B cell (primary cell): ENCODE data around the gene DDAH2.

Experiments used
- EZH2 ChIP-seq: IDR thresholded peaks from 2 replicates; pipeline ENCODE4 v1.6.1; 2012; ENCODE audit warnings: borderline replicate concordance, low read depth, mild to moderate bottlenecking, moderate library complexity, low read length; ENCODE audit not compliant: insufficient read depth, poor library complexity, severe bottlenecking
- TF ChIP-seq, protein P1 (sequence below): fragments of 200-600 bp; IDR thresholded peaks from one replicate; pipeline ENCODE4 v1.8.0; 2022; ENCODE audit warnings: antibody characterized with exemption, mild to moderate bottlenecking

DNA sequence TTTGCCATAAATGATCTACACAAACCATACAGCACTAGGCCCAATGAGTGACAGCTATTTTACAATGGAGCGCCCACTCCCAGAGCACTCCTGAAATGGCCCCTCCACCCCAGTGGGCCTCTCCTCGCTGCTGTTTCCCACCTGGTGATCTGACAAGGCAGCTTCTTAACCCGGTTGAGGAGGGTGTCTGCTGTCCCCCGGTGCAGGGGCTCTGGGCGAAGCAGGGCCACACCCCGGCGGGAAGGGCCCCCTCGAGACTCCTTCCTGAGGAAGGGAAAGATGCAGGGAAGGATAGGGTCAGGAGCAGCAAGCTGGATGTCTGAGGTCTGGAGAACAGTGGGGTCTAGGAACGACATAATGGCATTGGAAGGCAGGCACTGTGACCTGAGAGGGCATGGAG is 36.2 kb downstream of the DDAH2 start:
- TF ChIP-seq, protein P1, sequence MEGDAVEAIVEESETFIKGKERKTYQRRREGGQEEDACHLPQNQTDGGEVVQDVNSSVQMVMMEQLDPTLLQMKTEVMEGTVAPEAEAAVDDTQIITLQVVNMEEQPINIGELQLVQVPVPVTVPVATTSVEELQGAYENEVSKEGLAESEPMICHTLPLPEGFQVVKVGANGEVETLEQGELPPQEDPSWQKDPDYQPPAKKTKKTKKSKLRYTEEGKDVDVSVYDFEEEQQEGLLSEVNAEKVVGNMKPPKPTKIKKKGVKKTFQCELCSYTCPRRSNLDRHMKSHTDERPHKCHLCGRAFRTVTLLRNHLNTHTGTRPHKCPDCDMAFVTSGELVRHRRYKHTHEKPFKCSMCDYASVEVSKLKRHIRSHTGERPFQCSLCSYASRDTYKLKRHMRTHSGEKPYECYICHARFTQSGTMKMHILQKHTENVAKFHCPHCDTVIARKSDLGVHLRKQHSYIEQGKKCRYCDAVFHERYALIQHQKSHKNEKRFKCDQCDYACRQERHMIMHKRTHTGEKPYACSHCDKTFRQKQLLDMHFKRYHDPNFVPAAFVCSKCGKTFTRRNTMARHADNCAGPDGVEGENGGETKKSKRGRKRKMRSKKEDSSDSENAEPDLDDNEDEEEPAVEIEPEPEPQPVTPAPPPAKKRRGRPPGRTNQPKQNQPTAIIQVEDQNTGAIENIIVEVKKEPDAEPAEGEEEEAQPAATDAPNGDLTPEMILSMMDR, result no peak
- TF ChIP-seq EZH2, result no peak
